GM18526 (cell line): ENCODE measurements around the gene CACNA1D.

Experiments used
- POLR2A ChIP-seq: IDR thresholded peaks from 3 replicates; pipeline ENCODE4 v1.6.1; 2011; ENCODE audit not compliant: insufficient read length; ENCODE audit errors: extremely low read depth

Gene CACNA1D

DNA sequence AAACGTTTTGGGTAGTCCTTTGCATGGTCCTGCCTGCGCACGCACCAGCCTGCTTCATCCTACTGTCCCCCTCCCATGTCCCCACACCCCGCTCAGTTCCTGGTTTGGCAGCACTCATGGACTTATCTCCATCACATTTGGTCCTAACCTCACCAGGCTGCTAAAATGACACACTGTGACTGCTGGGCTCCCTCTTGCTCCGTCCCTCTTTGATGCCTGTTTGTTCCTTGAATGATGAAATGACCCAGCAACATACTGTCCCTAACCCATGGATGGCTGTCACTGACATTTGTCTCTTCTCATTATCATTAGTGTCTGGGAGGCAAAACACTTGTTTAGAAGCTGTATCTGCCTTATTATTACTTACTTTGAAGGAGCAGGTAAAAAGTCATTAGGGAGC is 271.3 kb downstream of the CACNA1D start:
- no peak for TF ChIP-seq POLR2A

- no peak for TF ChIP-seq POLR2A
Measured at GRCh38 chr3:53766706-53767105, 272.3 kb downstream of the CACNA1D start.

GRCh38 chr3:53768478-53769459 is 274.4 kb downstream of the CACNA1D start:
- no peak for TF ChIP-seq POLR2A

DNA sequence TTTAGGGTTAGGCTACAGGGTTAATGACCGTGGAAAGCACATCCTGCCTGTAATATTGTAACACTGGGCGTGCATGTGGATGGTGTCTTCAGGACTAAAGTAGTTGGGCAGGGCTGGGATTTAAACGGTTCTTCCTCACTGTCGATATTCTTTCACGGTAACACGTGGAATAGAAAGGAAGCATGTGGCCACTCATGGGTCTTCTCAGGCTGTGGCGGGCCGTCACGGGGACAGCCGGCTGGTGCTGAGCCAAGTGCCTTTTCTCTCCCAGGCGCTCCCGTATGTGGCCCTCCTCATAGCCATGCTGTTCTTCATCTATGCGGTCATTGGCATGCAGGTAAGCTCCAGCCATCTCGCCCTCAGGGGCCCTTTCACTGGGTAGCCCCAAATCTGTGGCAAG is 278.2 kb downstream of the CACNA1D start:
- no peak for TF ChIP-seq POLR2A

- TF ChIP-seq POLR2A = no peak
Measured at GRCh38 chr3:53773021-53773436, 278.6 kb downstream of the CACNA1D start.

DNA sequence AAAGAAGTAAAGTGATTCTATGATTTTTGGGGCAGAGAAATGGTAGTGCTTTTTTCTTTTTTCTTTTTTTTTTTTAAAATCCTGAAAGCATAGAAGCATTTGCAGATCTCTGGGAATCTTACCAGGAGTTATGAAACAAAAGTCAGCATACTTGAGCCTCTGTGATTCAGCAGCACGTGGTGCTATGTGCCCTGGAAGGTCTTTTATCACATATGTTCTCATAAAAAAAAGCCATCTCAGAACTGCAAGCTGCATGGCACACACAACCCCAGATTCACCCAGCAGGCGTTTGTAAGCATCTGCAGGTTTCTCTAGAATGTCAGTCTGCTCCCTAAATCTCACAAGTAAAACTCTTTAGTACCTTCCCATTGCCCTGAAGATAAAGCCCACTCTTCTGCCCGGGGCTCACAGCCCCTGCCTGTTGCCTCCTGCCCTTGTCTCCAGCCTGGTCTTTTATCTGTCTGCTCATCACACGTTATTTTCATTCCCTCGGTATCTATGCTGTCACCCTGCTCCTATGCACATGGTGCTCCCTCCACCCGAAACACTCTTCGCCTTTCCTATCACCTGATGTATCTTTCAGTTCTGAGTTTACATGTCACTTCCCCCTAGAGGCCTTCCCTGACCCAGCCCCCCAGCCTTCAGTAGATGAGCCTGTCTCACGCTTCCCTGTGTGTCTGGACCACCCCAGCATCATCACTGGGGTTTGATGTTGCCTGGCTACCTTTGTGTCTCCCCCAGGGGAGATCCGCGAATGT is 279.4 kb downstream of the CACNA1D start:
- TF ChIP-seq POLR2A = no peak

- TF ChIP-seq POLR2A = no peak
Measured at GRCh38 chr3:53774414-53774813, 280.0 kb downstream of the CACNA1D start.

DNA sequence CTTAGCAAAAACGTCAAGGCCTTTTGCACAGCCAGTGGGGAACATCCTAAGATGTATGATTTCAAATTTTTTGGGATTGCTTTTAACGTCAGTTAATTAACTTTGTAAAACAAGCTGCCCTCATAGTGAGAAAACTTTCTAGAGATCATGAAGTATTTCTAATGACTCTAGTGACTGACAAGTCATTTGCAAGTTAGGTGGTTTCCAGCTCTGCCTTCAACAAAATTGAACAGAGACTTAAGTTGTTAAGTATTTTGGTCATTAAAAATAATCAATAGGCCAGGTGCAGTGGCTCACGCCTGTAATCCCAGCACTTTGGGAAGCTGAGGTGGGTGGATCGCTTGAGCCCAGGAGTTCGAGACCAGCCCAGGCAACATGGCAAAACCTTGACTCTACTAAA is 280.6 kb downstream of the CACNA1D start:
- no peak for TF ChIP-seq POLR2A

DNA sequence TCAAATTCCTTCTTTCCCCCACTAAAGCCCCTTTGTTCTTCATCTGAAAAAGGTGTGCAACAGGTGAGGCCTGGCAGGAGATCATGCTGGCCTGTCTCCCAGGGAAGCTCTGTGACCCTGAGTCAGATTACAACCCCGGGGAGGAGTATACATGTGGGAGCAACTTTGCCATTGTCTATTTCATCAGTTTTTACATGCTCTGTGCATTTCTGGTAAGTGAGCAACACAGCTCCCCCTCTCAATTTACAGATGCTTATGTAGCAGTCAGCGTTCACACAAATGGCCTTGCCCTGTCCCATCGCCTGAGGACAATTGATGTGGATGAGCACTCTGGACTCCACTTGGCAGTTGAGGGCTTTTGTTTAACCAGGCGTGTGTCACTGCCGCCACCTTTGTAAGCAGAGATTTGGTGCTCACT is 281.4 kb downstream of the CACNA1D start:
- no peak for TF ChIP-seq POLR2A

GRCh38 chr3:53776494-53777101 is 282.2 kb downstream of the CACNA1D start:
- no peak for TF ChIP-seq POLR2A

DNA sequence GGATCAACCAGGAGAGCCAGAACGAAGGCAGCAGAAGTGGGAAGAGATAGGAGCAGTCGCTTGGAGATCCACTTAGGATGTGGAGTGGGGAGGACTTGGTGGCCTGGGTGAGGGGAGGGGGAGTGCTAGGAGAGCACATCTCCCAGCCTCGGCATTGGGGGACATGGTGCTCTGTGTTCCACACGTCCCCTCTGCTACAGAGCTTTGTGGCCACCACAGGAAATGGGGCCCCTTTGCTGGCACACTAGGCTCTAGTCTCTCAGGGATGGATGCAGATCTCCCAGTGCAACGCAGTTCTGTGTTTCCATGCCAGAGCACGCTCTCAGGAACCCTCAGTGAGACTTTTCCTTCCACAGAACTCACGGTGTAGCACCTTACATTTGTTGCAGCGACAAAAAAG is 283.1 kb downstream of the CACNA1D start:
- no peak for TF ChIP-seq POLR2A

GRCh38 chr3:53778153-53778552 is 283.7 kb downstream of the CACNA1D start:
- no peak for TF ChIP-seq POLR2A

DNA sequence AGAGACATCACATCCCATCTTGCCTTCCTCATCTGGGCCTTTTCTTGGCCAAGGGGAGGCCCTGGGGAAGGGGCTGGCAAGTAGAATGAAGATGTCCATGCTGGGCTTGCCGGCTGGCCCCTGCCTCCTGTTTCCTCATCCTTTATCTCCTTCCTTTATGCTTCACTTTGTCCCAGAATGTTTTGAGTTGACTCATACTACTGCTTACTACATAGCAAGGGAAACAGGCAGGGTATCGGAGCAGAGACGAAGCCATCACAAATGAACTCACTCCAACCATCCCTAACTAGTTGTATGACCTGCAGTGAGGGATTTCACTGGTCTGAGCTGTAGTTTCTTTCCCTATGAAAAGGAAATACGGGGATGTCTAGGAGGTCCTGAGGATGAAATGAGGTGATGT is 285.8 kb downstream of the CACNA1D start:
- TF ChIP-seq POLR2A = no peak

DNA sequence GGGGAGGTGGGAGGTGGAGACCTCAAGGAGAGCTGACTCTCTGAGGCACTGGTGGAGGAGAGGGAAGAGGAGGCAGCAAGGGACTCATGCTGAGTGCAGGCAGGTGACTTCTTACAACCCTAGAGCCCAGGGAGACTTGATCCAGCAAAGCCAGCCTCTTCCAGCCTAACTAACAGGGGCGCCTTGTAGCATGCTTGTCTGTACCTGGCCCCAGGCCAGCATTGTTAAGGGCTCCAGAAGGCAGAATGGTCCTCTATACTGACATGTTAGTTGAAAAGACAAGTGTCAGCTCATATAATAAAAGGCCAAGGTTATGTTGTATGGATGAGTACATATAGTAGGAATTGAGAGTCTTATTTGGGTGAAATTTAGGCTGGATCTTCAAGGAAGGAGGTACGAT is 286.4 kb downstream of the CACNA1D start:
- TF ChIP-seq POLR2A = no peak

GRCh38 chr3:53787016-53787415 is 292.6 kb downstream of the CACNA1D start:
- TF ChIP-seq POLR2A = no peak

DNA sequence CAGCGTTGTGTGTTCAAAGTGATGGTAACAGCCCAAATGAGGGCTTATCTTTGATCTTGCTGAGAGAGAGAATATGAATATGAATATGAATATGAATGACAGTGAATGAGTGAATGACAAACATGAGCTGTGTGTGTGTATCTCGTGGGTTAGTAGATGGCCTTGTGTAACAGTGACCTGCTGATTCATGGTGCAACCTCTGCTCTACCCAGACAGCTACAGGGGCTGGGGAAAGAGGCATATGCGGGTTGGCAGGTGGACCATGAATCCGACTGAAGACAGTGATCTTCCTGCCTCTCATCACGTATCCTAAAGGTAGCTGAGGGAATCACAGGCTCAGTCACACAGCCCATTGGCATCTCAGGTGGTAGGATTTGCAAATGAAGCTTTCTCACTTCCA is 293.6 kb downstream of the CACNA1D start:
- no peak for TF ChIP-seq POLR2A
